Trophoblast cell (in vitro differentiated cells and primary cell): ENCODE results near the gene TPSB2.
"Not testable (repeated sequence)": the region's sequence is repeated elsewhere in the genome, so short reads cannot be mapped to it uniquely, and the experiment has no call there.

Experiments used
- DNase-seq, 2 donors: peaks; one replicate each; pipeline ENCODE4 v3.0.0-alpha.2; 2016
- H2AFZ ChIP-seq: 2 replicates; pipeline ENCODE4 v1.6.1; 2013; ENCODE audit warnings: low read length, moderate library complexity, mild to moderate bottlenecking; ENCODE audit not compliant: insufficient read depth, poor library complexity
- H2AK5ac ChIP-seq: 2 replicates; pipeline ENCODE4 v1.6.1; 2013; ENCODE audit warnings: mild to moderate bottlenecking, low read length
- H2BK120ac ChIP-seq: 2 replicates; pipeline ENCODE4 v1.6.1; 2013; ENCODE audit warnings: low read length, mild to moderate bottlenecking, moderate library complexity; ENCODE audit not compliant: insufficient read depth, poor library complexity
- H2BK12ac ChIP-seq: 2 replicates; pipeline ENCODE4 v1.6.1; 2013; ENCODE audit warnings: mild to moderate bottlenecking, low read length, moderate library complexity
- H2BK5ac ChIP-seq: 2 replicates; pipeline ENCODE4 v1.6.1; 2013; ENCODE audit warnings: low read length, low read depth, moderate library complexity, mild to moderate bottlenecking; ENCODE audit not compliant: poor library complexity
- H3K14ac ChIP-seq: 2 replicates; pipeline ENCODE4 v1.6.1; 2013; ENCODE audit warnings: mild to moderate bottlenecking, low read length
- H3K18ac ChIP-seq: 2 replicates; pipeline ENCODE4 v1.6.1; 2013; ENCODE audit warnings: mild to moderate bottlenecking, low read length
- H3K23ac ChIP-seq: 2 replicates; pipeline ENCODE4 v1.6.1; 2013; ENCODE audit warnings: low read length
- H3K27ac ChIP-seq: 2 replicates; pipeline ENCODE4 v1.5.1; 2013; ENCODE audit warnings: low read depth, mild to moderate bottlenecking, inconsistent platforms, low read length, moderate library complexity
- H3K27me3 ChIP-seq: 2 replicates; pipeline ENCODE4 v1.6.1; 2013; ENCODE audit warnings: inconsistent platforms, mild to moderate bottlenecking, low read length, moderate library complexity; ENCODE audit not compliant: insufficient read depth
- H3K36me3 ChIP-seq, 2 experiments: 1 replicate in 1 of 2; 2 replicates in 1 of 2; pipeline ENCODE4 v1.6.1; 2013; ENCODE audit warnings: low read length in 2 of 2, mild to moderate bottlenecking in 2 of 2, moderate library complexity in 1 of 2; ENCODE audit not compliant: insufficient read depth in 2 of 2, control insufficient read depth in 1 of 2
- H3K4ac ChIP-seq: 2 replicates; pipeline ENCODE4 v1.6.1; 2013; ENCODE audit warnings: low read depth, mild to moderate bottlenecking, low read length, moderate library complexity
- H3K4me1 ChIP-seq, 2 experiments: 1 replicate in 1 of 2; 2 replicates in 1 of 2; pipeline ENCODE4 v1.6.1; 2013; ENCODE audit warnings: low read length in 2 of 2, mild to moderate bottlenecking in 2 of 2, moderate library complexity in 1 of 2; ENCODE audit not compliant: insufficient read depth in 2 of 2, control insufficient read depth in 1 of 2
- H3K4me2 ChIP-seq: 2 replicates; pipeline ENCODE4 v1.6.1; 2013; ENCODE audit warnings: inconsistent platforms, mild to moderate bottlenecking, low read length, moderate library complexity
- H3K4me3 ChIP-seq: 2 replicates; pipeline ENCODE4 v1.5.1; 2013; ENCODE audit warnings: mild to moderate bottlenecking, low read depth, low read length, inconsistent platforms
- H3K79me1 ChIP-seq: one replicate; pipeline ENCODE4 v1.6.1; 2013; ENCODE audit warnings: low read length
- H3K79me2 ChIP-seq: 2 replicates; pipeline ENCODE4 v1.6.1; 2013; ENCODE audit warnings: low read length, mild to moderate bottlenecking; ENCODE audit not compliant: control insufficient read depth, insufficient read depth, poor library complexity
- H3K9ac ChIP-seq: 2 replicates; pipeline ENCODE4 v1.6.1; 2013; ENCODE audit warnings: mild to moderate bottlenecking, low read length
- H3K9me3 ChIP-seq: 2 replicates; pipeline ENCODE4 v1.6.1; 2013; ENCODE audit warnings: low read depth, mild to moderate bottlenecking, control low read depth, inconsistent platforms, low read length; ENCODE audit not compliant: insufficient read depth
- H4K12ac ChIP-seq: 2 replicates; pipeline ENCODE4 v1.6.1; 2013; ENCODE audit warnings: low read depth, mild to moderate bottlenecking, low read length, moderate library complexity
- H4K8ac ChIP-seq: 2 replicates; pipeline ENCODE4 v1.6.1; 2013; ENCODE audit warnings: low read depth, mild to moderate bottlenecking, low read length, moderate library complexity
- H4K91ac ChIP-seq: one replicate; pipeline ENCODE4 v1.6.1; 2013; ENCODE audit warnings: low read depth, mild to moderate bottlenecking, low read length, moderate library complexity
- WGBS: extraction: QIAGEN DNeasy Blood & Tissue Kit; methylation state at CpG from one replicate; pipeline ENCODE4 v1.1.7; 2013; ENCODE audit warnings: missing lambda C conversion rate; ENCODE audit not compliant: insufficient read length, insufficient coverage; ENCODE audit errors: extremely low coverage; 5-methylcytosine and 5-hydroxymethylcytosine counted together

TPSB2 gene

GRCh38 chr16:1241081-1241480, 11.1 kb upstream of the TPSB2 start:
- H2AFZ ChIP-seq, H3K79me2 ChIP-seq, H3K4ac ChIP-seq, DNase-seq, H3K27me3 ChIP-seq, H3K18ac ChIP-seq, H3K23ac ChIP-seq, H2BK5ac ChIP-seq, H3K14ac ChIP-seq, H2BK12ac ChIP-seq, H3K27ac ChIP-seq, H3K9ac ChIP-seq, H4K8ac ChIP-seq, H3K4me3 ChIP-seq, H3K36me3 ChIP-seq, H4K12ac ChIP-seq, H3K4me1 ChIP-seq, H3K4me2 ChIP-seq, H2AK5ac ChIP-seq, H4K91ac ChIP-seq, H3K79me1 ChIP-seq, H2BK120ac ChIP-seq, H3K9me3 ChIP-seq: not testable (repeated sequence)
- no CpG with 5 or more reads among the region's 15 CpGs for WGBS

DNA sequence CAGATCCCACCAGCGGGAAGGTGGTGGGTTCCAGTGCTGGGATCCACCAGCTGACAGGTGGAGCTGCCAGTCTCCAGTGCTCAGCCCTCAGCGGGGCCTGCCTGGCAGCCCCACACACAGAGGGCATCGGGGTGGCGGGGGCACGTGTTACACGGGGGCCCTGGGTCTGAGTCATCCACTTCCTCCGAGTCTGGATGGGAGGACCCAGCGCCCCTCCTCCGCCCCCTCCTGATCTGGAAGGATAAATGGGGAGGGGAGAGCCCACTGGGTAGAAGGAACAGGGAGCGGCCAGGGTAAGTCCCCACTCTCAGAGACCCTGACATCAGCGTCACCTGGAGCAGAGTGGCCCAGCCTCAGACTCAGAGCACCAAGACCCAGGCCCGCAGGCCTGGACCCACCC, 10.5 kb upstream of the TPSB2 start, which contains the start of gene TPSAB1:
Gene TPSAB1, plus strand, starts transcription at position 270 of the 400 bp plus-strand sequence. CDS start 234 bp downstream, outside the sequence.
- not testable (repeated sequence) for H3K9ac ChIP-seq, H3K79me1 ChIP-seq, H3K9me3 ChIP-seq, H3K36me3 ChIP-seq, H3K27ac ChIP-seq, DNase-seq, H2AFZ ChIP-seq, H4K91ac ChIP-seq, H3K14ac ChIP-seq, H3K4me3 ChIP-seq, H2BK5ac ChIP-seq, H3K23ac ChIP-seq, H3K79me2 ChIP-seq, H4K8ac ChIP-seq, H2BK120ac ChIP-seq, H3K4ac ChIP-seq, H2AK5ac ChIP-seq, H3K18ac ChIP-seq, H3K27me3 ChIP-seq, H3K4me2 ChIP-seq, H4K12ac ChIP-seq, H3K4me1 ChIP-seq, H2BK12ac ChIP-seq
- WGBS = no CpG with 5 or more reads among the region's 12 CpGs

DNA sequence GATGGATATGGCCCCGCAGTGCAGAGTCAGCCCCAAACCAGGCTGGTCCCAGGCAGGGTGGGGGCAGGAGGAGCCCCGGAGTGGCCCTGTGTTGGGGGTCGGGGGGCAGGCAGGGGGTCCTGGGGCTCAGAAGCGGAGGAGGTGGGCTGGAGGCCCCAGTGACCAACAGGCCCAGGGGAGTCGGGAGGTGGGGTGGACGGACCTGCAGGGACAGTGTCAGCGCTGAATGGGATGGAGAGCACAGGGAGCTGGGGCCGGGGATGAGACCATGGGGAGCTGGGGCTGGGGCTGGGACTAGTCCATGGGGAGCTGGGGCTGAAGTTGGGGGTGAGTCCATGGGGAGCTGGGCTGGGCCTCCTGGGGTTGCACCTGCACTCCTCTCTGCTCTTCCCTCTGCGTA, 9.6 kb upstream of the TPSB2 start:
- H3K9ac ChIP-seq, H3K4me1 ChIP-seq, H2AK5ac ChIP-seq, H3K4me2 ChIP-seq, H3K4ac ChIP-seq, H3K27ac ChIP-seq, H3K27me3 ChIP-seq, H3K18ac ChIP-seq, H4K12ac ChIP-seq, H3K23ac ChIP-seq, H3K4me3 ChIP-seq, H3K79me1 ChIP-seq, DNase-seq, H3K79me2 ChIP-seq, H2BK5ac ChIP-seq, H2BK120ac ChIP-seq, H2AFZ ChIP-seq, H4K8ac ChIP-seq, H3K36me3 ChIP-seq, H2BK12ac ChIP-seq, H3K9me3 ChIP-seq, H4K91ac ChIP-seq, H3K14ac ChIP-seq: not testable (repeated sequence)
- WGBS = no CpG with 5 or more reads among the region's 9 CpGs

- H3K9me3 ChIP-seq, H2BK5ac ChIP-seq, H3K4me1 ChIP-seq, H4K8ac ChIP-seq, H3K23ac ChIP-seq, H4K12ac ChIP-seq, H3K36me3 ChIP-seq, H3K14ac ChIP-seq, H2AFZ ChIP-seq, H4K91ac ChIP-seq, H3K4me2 ChIP-seq, H3K79me2 ChIP-seq, H2AK5ac ChIP-seq, H3K4ac ChIP-seq, H3K9ac ChIP-seq, H3K79me1 ChIP-seq, H3K27ac ChIP-seq, DNase-seq, H3K27me3 ChIP-seq, H3K18ac ChIP-seq, H2BK12ac ChIP-seq, H2BK120ac ChIP-seq, H3K4me3 ChIP-seq: not testable (repeated sequence)
- no CpG with 5 or more reads among the region's 23 CpGs for WGBS
Measured at GRCh38 chr16:1238909-1239308, 8.9 kb upstream of the TPSB2 start.
